Measurements from ENCODE around the gene DTNA.
"Not testable (repeated sequence)": the region's sequence is repeated elsewhere in the genome, so short reads cannot be mapped to it uniquely, and the experiment has no call there.

DTNA gene

DNA sequence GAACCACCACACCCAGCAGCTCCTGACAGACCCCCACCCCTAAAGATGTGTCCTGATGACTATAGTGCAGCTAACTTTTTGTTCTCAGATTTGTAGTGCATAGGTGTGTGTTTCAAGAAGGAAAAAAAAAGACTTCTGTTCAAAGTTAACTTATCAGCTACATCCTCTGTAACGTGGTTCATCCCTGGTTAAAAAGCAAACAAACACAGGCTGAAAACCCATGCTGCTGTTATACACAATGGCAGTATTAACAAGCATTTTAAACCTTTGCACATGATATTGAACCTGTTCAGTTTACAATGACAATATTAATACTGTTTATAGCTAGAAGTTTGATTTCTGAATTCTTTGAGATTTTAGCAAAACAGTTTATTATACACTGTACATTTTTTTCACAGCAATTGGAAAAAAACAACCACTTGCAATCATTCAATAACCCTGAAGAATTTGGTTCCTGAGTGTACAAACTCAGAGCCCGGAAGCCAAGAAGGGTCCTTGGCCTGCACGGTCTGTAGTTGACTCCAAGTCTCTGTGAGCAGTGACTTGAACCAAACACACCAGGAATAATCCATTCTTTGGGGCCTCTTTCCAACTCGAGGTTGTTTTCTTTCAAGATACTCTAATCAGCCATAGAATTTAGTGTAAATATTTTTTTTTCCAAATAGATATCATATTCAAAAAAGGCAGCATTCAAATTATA, 177.9 kb downstream of the DTNA start:
- H3K4me3 ChIP-seq (ENCODE audit: low read depth, low read length), result no peak overlapping the region
- TF ChIP-seq CTCF (IDR thresholded peaks at IDR 0.05; ENCODE audit: insufficient read depth, low read depth, low read length, missing control alignments), result no peak
- no peak for DNase-seq (ENCODE audit: low read depth)

DNA sequence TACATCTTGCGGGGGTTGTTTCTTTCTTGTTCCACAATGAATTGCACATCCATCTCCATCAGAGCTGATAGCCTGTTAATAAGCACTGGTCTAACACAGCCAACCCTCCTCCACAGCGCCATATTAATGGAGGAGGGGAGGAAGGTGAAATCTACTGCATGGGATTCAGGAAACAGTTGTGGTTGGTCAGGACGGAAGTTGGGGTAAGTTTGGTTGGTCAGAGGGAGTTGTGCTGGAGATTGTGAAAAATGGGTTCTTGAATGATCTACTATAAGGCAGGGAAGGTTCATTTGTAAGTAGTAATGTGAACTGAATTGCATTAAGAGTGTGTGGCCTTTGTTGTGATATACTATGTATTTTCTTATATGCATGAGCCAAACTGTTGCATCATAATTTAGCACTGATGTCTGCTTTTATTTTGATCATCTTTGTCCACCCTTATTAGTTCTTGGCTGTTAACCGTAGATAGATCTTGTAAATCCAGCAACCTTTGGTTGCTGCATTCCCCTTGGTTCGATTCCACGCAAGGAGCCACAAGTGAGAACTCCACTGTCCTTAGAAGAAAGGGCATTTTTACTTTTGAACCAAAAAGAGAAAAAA, 180.5 kb downstream of the DTNA start:
- no peak for DNase-seq (ENCODE audit: low read depth)
- no peak overlapping the region for H3K4me3 ChIP-seq (ENCODE audit: low read depth, low read length)
- no peak for TF ChIP-seq CTCF (IDR thresholded peaks at IDR 0.05; ENCODE audit: insufficient read depth, low read depth, low read length, missing control alignments)

DNA sequence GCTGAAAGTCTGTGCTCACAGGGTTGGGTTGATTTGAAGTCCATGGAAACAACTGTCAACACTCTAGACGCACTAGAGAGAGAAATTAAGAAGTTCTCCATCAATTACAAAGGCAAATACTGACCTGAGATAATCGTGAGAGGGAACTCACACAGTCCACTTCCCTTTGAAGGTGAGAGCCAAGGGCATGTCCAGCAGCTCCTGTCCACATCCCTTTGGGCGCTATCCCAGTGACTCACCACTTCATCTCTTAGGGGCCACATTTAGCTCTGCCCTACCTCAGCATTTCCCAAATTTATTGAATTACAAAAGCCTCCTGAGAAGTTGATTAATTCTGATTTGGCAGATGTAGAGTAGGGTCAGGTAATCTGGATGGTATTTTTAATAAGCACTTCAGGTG, 182.3 kb downstream of the DTNA start:
- no peak for TF ChIP-seq CTCF (IDR thresholded peaks at IDR 0.05; ENCODE audit: insufficient read depth, low read depth, low read length, missing control alignments)
- H3K4me3 ChIP-seq (ENCODE audit: low read depth, low read length), result no peak overlapping the region
- no peak for DNase-seq (ENCODE audit: low read depth)

- no peak for TF ChIP-seq CTCF (IDR thresholded peaks at IDR 0.05; ENCODE audit: insufficient read depth, low read depth, low read length, missing control alignments)
- no peak for DNase-seq (ENCODE audit: low read depth)
- no peak overlapping the region for H3K4me3 ChIP-seq (ENCODE audit: low read depth, low read length)
Observed at GRCh38 chr18:34893239-34893638, 183.1 kb downstream of the DTNA start.

DNA sequence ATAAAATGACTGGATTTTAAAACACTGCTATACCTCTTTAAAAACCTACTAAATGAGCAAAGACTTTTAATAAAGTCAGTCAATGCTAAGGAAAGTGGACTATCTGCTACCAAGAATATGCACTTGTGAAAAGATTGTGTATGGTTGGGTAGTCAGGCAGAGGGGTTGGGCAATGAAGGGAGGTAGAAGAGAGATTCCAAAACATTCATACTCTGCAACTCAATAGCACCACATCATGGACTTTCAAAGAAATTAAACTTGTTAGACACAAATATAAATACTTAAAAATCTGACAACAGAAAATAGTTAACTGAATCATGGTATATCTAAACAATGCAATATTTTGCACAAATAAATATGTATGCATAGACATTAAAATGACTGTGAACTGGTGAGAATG, 191.2 kb downstream of the DTNA start:
- TF ChIP-seq CTCF (IDR thresholded peaks at IDR 0.05; ENCODE audit: insufficient read depth, low read depth, low read length, missing control alignments), result no peak
- no peak for DNase-seq (ENCODE audit: low read depth)
- no peak overlapping the region for H3K4me3 ChIP-seq (ENCODE audit: low read depth, low read length)

- H3K4me3 ChIP-seq (ENCODE audit: low read depth, low read length), result no peak overlapping the region
- no peak for DNase-seq (ENCODE audit: low read depth)
- TF ChIP-seq CTCF (IDR thresholded peaks at IDR 0.05; ENCODE audit: insufficient read depth, low read depth, low read length, missing control alignments), result no peak
Observed at GRCh38 chr18:34904994-34905393, 194.9 kb downstream of the DTNA start.

DNA sequence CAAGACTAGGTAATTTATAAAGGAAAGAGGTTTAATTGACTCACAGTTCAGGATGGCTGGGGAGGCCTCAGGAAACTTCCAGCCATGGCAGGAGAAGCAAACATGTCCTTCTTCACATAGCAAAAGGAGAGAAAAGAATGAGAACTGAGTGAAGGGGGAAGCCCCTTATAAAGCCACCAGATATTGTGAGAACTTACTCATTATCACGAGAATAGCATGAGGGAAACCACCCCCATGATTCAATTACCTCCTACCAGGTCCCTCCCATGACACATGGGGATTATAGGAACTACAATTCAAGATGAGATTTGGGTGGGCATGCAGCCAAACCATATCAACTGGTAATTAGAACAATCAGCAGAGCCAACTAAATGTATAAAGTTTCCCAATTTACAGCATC, 196.9 kb downstream of the DTNA start:
- not testable (repeated sequence) for H3K4me3 ChIP-seq (ENCODE audit: low read depth, low read length); DNase-seq (ENCODE audit: low read depth)

Data from GM12865 (cell line).